H1 (cell line): Measurements from ENCODE around the gene EVA1B. TPM values are rescaled to one million over a fixed set of nuclear protein-coding genes. Genes with fewer than 3 reads are reported as not detected.

Source experiments
- CTCF ChIA-PET: fragments of 300-600 bp; sonication (Branson Sonifier 250); formaldehyde crosslinking; loops from one replicate; lab custom pipeline; 2021; ENCODE audit not compliant: partially characterized antibody; lab: Charles Lee
- POLR2A ChIA-PET: fragments of 300-600 bp; sonication (Branson Sonifier 250); formaldehyde crosslinking; loops from one replicate; lab custom pipeline; 2021; ENCODE audit warnings: inconsistent platforms; ENCODE audit not compliant: partially characterized antibody; lab: Charles Lee
- DNase-seq, 2 experiments: peaks; one replicate each; pipeline versions ENCODE4 v3.0.0 to v3.0.0-alpha.2; 2010 to 2022; ENCODE audit warnings: low spot score in 2 of 2, low read depth in 1 of 2, mixed read lengths in 1 of 2
- FAIRE-seq: peaks from 2 replicates; lab custom pipeline; 2011; peaks lifted over from hg19 to GRCh38; lab: Jason Lieb, UNC
- H2AFZ ChIP-seq: 2 replicates; pipeline ENCODE4 v1.8.1; 2012; ENCODE audit warnings: low read length, inconsistent platforms
- H2AK5ac ChIP-seq: 2 replicates; pipeline ENCODE4 v1.6.1; 2013; ENCODE audit warnings: low read depth, low read length
- H2BK120ac ChIP-seq: replicated peaks from 2 replicates; pipeline ENCODE3; 2013; ENCODE audit warnings: low read depth, low read length, inconsistent platforms
- H2BK12ac ChIP-seq: 2 replicates; pipeline ENCODE4 v1.6.1; 2013; ENCODE audit warnings: low read depth, low read length
- H2BK15ac ChIP-seq: 2 replicates; pipeline ENCODE4 v1.6.1; 2013; ENCODE audit warnings: low read length
- H2BK20ac ChIP-seq: 2 replicates; pipeline ENCODE4 v1.6.1; 2013; ENCODE audit warnings: low read length
- H2BK5ac ChIP-seq: 2 replicates; pipeline ENCODE4 v1.6.1; 2013; ENCODE audit warnings: low read depth, low read length
- H3K14ac ChIP-seq: 2 replicates; pipeline ENCODE4 v1.6.1; 2013; ENCODE audit warnings: inconsistent platforms; ENCODE audit not compliant: insufficient read length
- H3K18ac ChIP-seq: 2 replicates; pipeline ENCODE4 v1.6.1; 2013; ENCODE audit warnings: low read length; ENCODE audit errors: extremely low read depth
- H3K23ac ChIP-seq: 2 replicates; pipeline ENCODE4 v1.6.1; 2013; ENCODE audit warnings: inconsistent platforms; ENCODE audit not compliant: insufficient read length
- H3K23me2 ChIP-seq: 2 replicates; pipeline ENCODE4 v1.6.1; 2013; ENCODE audit warnings: low read depth, low read length
- H3K27ac ChIP-seq: 2 replicates; pipeline ENCODE4 v1.6.1; 2011; ENCODE audit warnings: low read depth, low read length, inconsistent platforms
- H3K27me3 ChIP-seq, 4 experiments: replicated peaks in 1 of 4; 1 replicate in 1 of 4; 2 replicates in 3 of 4; pipeline versions ENCODE4 v1.6.1 to v1.8.1; 2011 to 2013; ENCODE audit warnings: low read length in 3 of 4, mild to moderate bottlenecking in 3 of 4, inconsistent platforms in 2 of 4, mixed read lengths in 2 of 4, moderate library complexity in 1 of 4; ENCODE audit not compliant: control insufficient read depth in 3 of 4, insufficient read depth in 3 of 4; ENCODE audit errors: extremely low read depth in 1 of 4
- H3K36me3 ChIP-seq, 4 experiments: 2 replicates each; pipeline versions ENCODE4 v1.6.1 to v1.8.1; 2011 to 2013; ENCODE audit warnings: mild to moderate bottlenecking in 4 of 4, low read length in 3 of 4, moderate library complexity in 2 of 4, control low read depth in 1 of 4, inconsistent platforms in 1 of 4; ENCODE audit not compliant: insufficient read depth in 4 of 4, control insufficient read depth in 2 of 4
- H3K4ac ChIP-seq: replicated peaks from 2 replicates; pipeline ENCODE3; 2013; ENCODE audit warnings: low read length, low read depth, mixed read lengths, inconsistent platforms; ENCODE audit not compliant: insufficient read length
- H3K4me1 ChIP-seq, 4 experiments: replicated peaks in 1 of 4; 1 replicate in 1 of 4; 2 replicates in 3 of 4; pipeline versions ENCODE4 v1.6.1 to v1.8.1; 2011 to 2013; ENCODE audit warnings: low read length in 3 of 4, inconsistent platforms in 2 of 4, mixed read lengths in 1 of 4; ENCODE audit not compliant: insufficient read depth in 4 of 4, control insufficient read depth in 3 of 4
- H3K4me2 ChIP-seq, 2 experiments: 2 replicates each; pipeline versions ENCODE4 v1.6.1 to v1.8.1; 2011 to 2013; ENCODE audit warnings: low read depth in 2 of 2, low read length in 2 of 2, control low read depth in 1 of 2, inconsistent platforms in 1 of 2, mild to moderate bottlenecking in 1 of 2; ENCODE audit not compliant: insufficient read depth in 1 of 2
- H3K4me3 ChIP-seq, 4 experiments: fragments of 200-600, 300-600 bp in 1 of 4; sonication (generic), shearing (Covaris generic), sonication (Bioruptor Twin) in 1 of 4; 2 replicates each; pipeline versions ENCODE4 v1.5.1 to v1.8.1; 2011 to 2016; ENCODE audit warnings: low read length in 4 of 4, low read depth in 3 of 4, control low read depth in 2 of 4, inconsistent platforms in 2 of 4, mild to moderate bottlenecking in 2 of 4, mixed read lengths in 1 of 4, moderate library complexity in 1 of 4; ENCODE audit not compliant: insufficient read depth in 2 of 4; ENCODE audit errors: extremely low read depth in 1 of 4
- H3K56ac ChIP-seq: replicated peaks from 2 replicates; pipeline ENCODE3; 2013; ENCODE audit warnings: low read depth, mild to moderate bottlenecking, mixed read lengths, low read length, inconsistent platforms; ENCODE audit not compliant: insufficient read length
- H3K79me1 ChIP-seq: 2 replicates; pipeline ENCODE4 v1.6.1; 2013; ENCODE audit warnings: low read depth, low read length, control low read depth
- H3K79me2 ChIP-seq, 2 experiments: 2 replicates each; pipeline versions ENCODE4 v1.6.1 to v1.8.1; 2012 to 2013; ENCODE audit warnings: low read length in 2 of 2, mild to moderate bottlenecking in 2 of 2, inconsistent platforms in 1 of 2; ENCODE audit not compliant: insufficient read depth in 2 of 2, control insufficient read depth in 1 of 2
- H3K9ac ChIP-seq, 4 experiments: replicated peaks in 1 of 4; 1 replicate in 1 of 4; 2 replicates in 3 of 4; pipeline versions ENCODE4 v1.6.1 to v1.8.1; 2011 to 2013; ENCODE audit warnings: low read depth in 3 of 4, low read length in 3 of 4, control low read depth in 2 of 4, mild to moderate bottlenecking in 2 of 4, moderate library complexity in 2 of 4, inconsistent platforms in 1 of 4; ENCODE audit errors: extremely low read depth in 1 of 4
- H3K9me3 ChIP-seq, 2 experiments: 2 replicates each; pipeline versions ENCODE4 v1.6.1 to v1.8.1; 2012 to 2013; ENCODE audit warnings: mild to moderate bottlenecking in 2 of 2, moderate library complexity in 2 of 2, control low read depth in 1 of 2, inconsistent platforms in 1 of 2, low read depth in 1 of 2, low read length in 1 of 2, mixed read lengths in 1 of 2; ENCODE audit not compliant: insufficient read depth in 2 of 2
- H4K20me1 ChIP-seq, 2 experiments: replicated peaks in 1 of 2; 2 replicates each; pipeline versions ENCODE3 to v1.8.1; 2011 to 2013; ENCODE audit warnings: inconsistent platforms in 2 of 2, low read length in 2 of 2, mild to moderate bottlenecking in 1 of 2; ENCODE audit not compliant: insufficient read depth in 2 of 2, control insufficient read depth in 1 of 2
- H4K5ac ChIP-seq: 2 replicates; pipeline ENCODE4 v1.6.1; 2013; ENCODE audit warnings: low read length, low read depth, mixed read lengths, inconsistent platforms; ENCODE audit not compliant: insufficient read length
- H4K8ac ChIP-seq: 2 replicates; pipeline ENCODE4 v1.8.0; 2013; ENCODE audit warnings: mild to moderate bottlenecking, moderate library complexity, low read length, inconsistent platforms; ENCODE audit not compliant: insufficient read depth; ENCODE audit errors: extremely low read depth
- H4K91ac ChIP-seq: replicated peaks from 2 replicates; pipeline ENCODE3; 2013; ENCODE audit warnings: low read length, mixed read lengths, inconsistent platforms; ENCODE audit not compliant: insufficient read length
- ATF3 ChIP-seq: IDR thresholded peaks from 2 replicates; pipeline ENCODE4 v1.6.1; 2011; ENCODE audit warnings: low read depth, mild to moderate bottlenecking, low read length; ENCODE audit not compliant: insufficient read depth
- BRCA1 ChIP-seq: IDR thresholded peaks from 2 replicates; pipeline ENCODE4 v1.6.1; 2012; ENCODE audit warnings: low read depth, low read length, improper control_type of control experiment
- HDAC2 ChIP-seq, 2 experiments: fragments of 300-600 bp in 1 of 2; sonication (generic) in 1 of 2; IDR thresholded peaks; 2 replicates each; pipeline ENCODE4 v1.6.1; 2011 to 2012; ENCODE audit warnings: low read depth in 2 of 2, low read length in 2 of 2, mild to moderate bottlenecking in 2 of 2, moderate library complexity in 2 of 2, borderline replicate concordance in 1 of 2, inconsistent platforms in 1 of 2
- NANOG ChIP-seq: IDR thresholded peaks from 2 replicates; pipeline ENCODE4 v1.6.1; 2011; ENCODE audit warnings: low read length, low read depth, mild to moderate bottlenecking, inconsistent platforms; ENCODE audit not compliant: insufficient read depth, poor library complexity, severe bottlenecking
- POU5F1 ChIP-seq: IDR thresholded peaks from 2 replicates; pipeline ENCODE4 v1.6.1; 2011; ENCODE audit warnings: low read depth, mild to moderate bottlenecking, low read length, moderate library complexity
- SIRT6 ChIP-seq: IDR thresholded peaks from one replicate; pipeline ENCODE4 v1.7.1; 2012; ENCODE audit warnings: low read length, inconsistent platforms
- SP1 ChIP-seq: IDR thresholded peaks from 2 replicates; pipeline ENCODE4 v1.6.1; 2011; ENCODE audit warnings: low read depth, low read length
- TCF12 ChIP-seq: IDR thresholded peaks from 2 replicates; pipeline ENCODE4 v1.6.1; 2011; ENCODE audit warnings: low read depth, mild to moderate bottlenecking, low read length
- TEAD4 ChIP-seq: IDR thresholded peaks from 2 replicates; pipeline ENCODE4 v1.6.1; 2012; ENCODE audit warnings: low read depth, low read length, inconsistent platforms, mixed read lengths
- USF2 ChIP-seq: IDR thresholded peaks from 2 replicates; pipeline ENCODE4 v1.6.1; 2011; ENCODE audit warnings: low read length, improper control_type of control experiment
- WGBS, 2 experiments: shearing (Covaris generic) in 1 of 2; methylation state at CpG; one replicate each; pipeline versions ENCODE4 v1.1.6 to v1.1.7; 2013 to 2015; ENCODE audit warnings: low lambda C conversion rate in 2 of 2, mixed read lengths in 2 of 2, inconsistent platforms in 1 of 2, low coverage in 1 of 2, missing lambda C conversion rate in 1 of 2; ENCODE audit not compliant: insufficient replicate concordance in 2 of 2, insufficient coverage in 1 of 2, insufficient read length in 1 of 2; ENCODE audit errors: extremely low coverage in 1 of 2, missing lambda C conversion rate in 1 of 2; 5-methylcytosine and 5-hydroxymethylcytosine counted together
- polyA plus RNA-seq, 7 experiments: library from polyadenylated mRNA; depleted of rRNA in 3 of 7; stranded (reverse) in 5 of 7; unstranded in 2 of 7; fragments of >200 nt in 5 of 7; fragments of 200-250 nt in 2 of 7; gene quantifications; 1 replicate in 5 of 7; 2 replicates in 1 of 7; 4 replicates in 1 of 7; pipeline versions ENCODE4 v1.2.1 to v1.2.3, GENCODE V29; 2011 to 2013; ENCODE audit warnings: missing spikeins in 2 of 7, mixed read lengths in 2 of 7
- total RNA-seq: library from RNA; stranded (reverse); fragmentation: NEBNext Ultra II Directional; extraction: Animal tissue kit (Norgen Biotek cat#: 25700); gene quantifications from 2 replicates; pipeline ENCODE4 v1.2.1, GENCODE V29; 2021

The EVA1B gene
- total and polyA plus RNA-seq, 2 of the 8 experiments (the other 6 are each of a cell fraction or from before 2014, with no cell fraction given) = 10.0 to 19.9 TPM

GRCh38 chr1:36330940-36331339, 7.5 kb upstream of the EVA1B start:
- Histone ChIP-seq H4K91ac (no peak overlapping the region), H2AFZ (no peak overlapping the region), H2BK20ac (no peak overlapping the region), H3K9ac (no peak overlapping the region), H4K5ac (no peak overlapping the region), H3K27ac (no peak overlapping the region), H2BK15ac (no peak overlapping the region), H3K23me2 (peaks cover 4% of the 10 kb centered on the region; the same call in 1 of the 2 replicates), H3K27me3 (peaks cover 0 to 6% (median under 1%) of the 10 kb centered on the region in 4 experiments; a peak in 3 of 7 replicates), H4K20me1 (no peaks in the 10 kb centered on the region), H2AK5ac (no peak overlapping the region), H3K56ac (no peak overlapping the region), H3K14ac (no peak overlapping the region), H2BK5ac (no peak overlapping the region), H3K4me3 (no peak overlapping the region), H3K36me3 (no peaks in the 10 kb centered on the region), H3K4me2 (no peak overlapping the region), H3K79me2 (no peaks in the 10 kb centered on the region), H3K4me1 (no peaks in the 10 kb centered on the region), H2BK120ac (no peak overlapping the region), H3K4ac (no peak overlapping the region), H3K18ac (no peak overlapping the region), H4K8ac (no peak overlapping the region), H2BK12ac (no peak overlapping the region), H3K79me1 (no peaks in the 10 kb centered on the region; the same call in 1 of the 2 replicates), H3K23ac (no peak overlapping the region), H3K9me3 (no peaks in the 10 kb centered on the region)
- FAIRE-seq = no peak
- ChIA-PET CTCF (interaction anchor here (1.2 to 2.2 kb wide), 2 partner anchors 11 to 91 kb away, joined by 3 to 9 read pairs; no protein-coding TSS in a partner anchor), POLR2A (interaction anchor here (1.1 to 1.9 kb wide), 3 partner anchors 8 to 25 kb away, joined by 4 to 10 read pairs (median 4); partner anchors contain the start of genes EVA1B and SH3D21)
- TF ChIP-seq TEAD4 (no peak), SP1 (no peak), POU5F1 (no peak), USF2 (no peak), HDAC2 (IDR thresholded peaks at IDR 0.05; ENCODE audit: borderline replicate concordance in 1 of 2, low read depth in 2 of 2, low read length in 2 of 2) (no peak), NANOG (no peak), TCF12 (no peak), SIRT6 (no peak), BRCA1 (no peak), ATF3 (no peak)
- no peak for DNase-seq
- WGBS, 2 experiments = 92% methylated on average over 15 of the region's 15 CpGs; no CpG with 5 or more reads in 1 of the 2 experiments
